K562 (cell line): ENCODE results near the gene GFOD1. TPM values are rescaled to one million over a fixed set of nuclear protein-coding genes. Genes with fewer than 3 reads are reported as not detected.
A peak's percentile ranks its signal among the peaks of the same experiment; 100 is the strongest.

Experiments used
- ATAC-seq: fragments of 200-7000 bp; cut with Tn5 transposase; 3 replicates; pipeline ENCODE4 v1.9.1; 2020; ENCODE audit warnings: moderate library complexity
- BruUV-seq: library from RNA; stranded (reverse); fragments of 400-500 nt; replicated peaks from 2 replicates; lab custom pipeline; 2021; lab: Mats Ljungman, UMichigan
- CTCF ChIA-PET: fragments of 300-600 bp; formaldehyde crosslinking; extraction: SDS; loops from one replicate; lab custom pipeline; 2021; ENCODE audit warnings: low intra/inter-chr PET ratio; lab: Yijun Ruan, JAX
- POLR2A ChIA-PET: fragments of 300-600, 350-650 bp; sonication (Branson Sonifier 250); formaldehyde crosslinking; extraction: SDS; loops from one replicate; lab custom pipeline; 2021; ENCODE audit warnings: antibody characterized with exemption, inconsistent platforms; lab: Yijun Ruan, JAX
- DNase-seq, 4 experiments: peaks; one replicate each; pipeline versions ENCODE4 v3.0.0 to v3.0.0-alpha.2; 2011 to 2018; ENCODE audit warnings: low spot score in 3 of 4, mixed read lengths in 3 of 4; ENCODE audit errors: extremely low read depth in 1 of 4
- FAIRE-seq: peaks from 2 replicates; lab custom pipeline; 2011; peaks lifted over from hg19 to GRCh38; lab: Jason Lieb, UNC
- H2AFZ ChIP-seq: 2 replicates; pipeline ENCODE4 v1.6.0; 2011; ENCODE audit warnings: low read depth, low read length, control low read depth, inconsistent platforms
- H3K27ac ChIP-seq: fragments of 200-600 bp; 3 replicates; pipeline ENCODE4 v1.8.0; 2011; ENCODE audit warnings: low read depth, mild to moderate bottlenecking, control low read depth, inconsistent platforms, low read length, moderate library complexity, mixed read lengths; ENCODE audit errors: extremely low read depth
- H3K27me3 ChIP-seq, 2 experiments: fragments of 300-600 bp in 1 of 2; 2 replicates in 1 of 2; 3 replicates in 1 of 2; pipeline versions ENCODE4 v1.6.0 to v1.8.0; 2011; ENCODE audit warnings: inconsistent platforms in 2 of 2, low read length in 2 of 2, mild to moderate bottlenecking in 1 of 2, mixed read lengths in 1 of 2, moderate library complexity in 1 of 2; ENCODE audit not compliant: control insufficient read depth in 2 of 2, insufficient read depth in 2 of 2
- H3K36me3 ChIP-seq: fragments of 300-600 bp; 3 replicates; pipeline ENCODE4 v1.8.0; 2011; ENCODE audit warnings: mild to moderate bottlenecking, low read length, inconsistent platforms; ENCODE audit not compliant: control insufficient read depth, insufficient read depth
- H3K4me1 ChIP-seq, 2 experiments: fragments of 200-600 bp in 1 of 2; replicated peaks in 1 of 2; 2 replicates in 1 of 2; 3 replicates in 1 of 2; pipeline versions ENCODE4 v1.5.1 to v1.8.0; 2011; ENCODE audit warnings: inconsistent platforms in 2 of 2, low read length in 2 of 2, mild to moderate bottlenecking in 1 of 2, mixed read lengths in 1 of 2, moderate library complexity in 1 of 2; ENCODE audit not compliant: control insufficient read depth in 2 of 2, insufficient read depth in 2 of 2
- H3K4me2 ChIP-seq: 2 replicates; pipeline ENCODE4 v1.6.1; 2011; ENCODE audit warnings: low read length, control low read depth, inconsistent platforms, mixed read lengths; ENCODE audit not compliant: insufficient read depth
- H3K4me3 ChIP-seq: fragments of 200-600 bp; sonication (generic), shearing (Covaris generic); 2 replicates; pipeline ENCODE4 v1.5.1; 2016; ENCODE audit warnings: control low read depth, inconsistent platforms
- H3K79me2 ChIP-seq: fragments of 200-600 bp; 3 replicates; pipeline ENCODE4 v1.8.0; 2011; ENCODE audit warnings: low read length, inconsistent platforms; ENCODE audit not compliant: control insufficient read depth, insufficient read depth
- H3K9ac ChIP-seq, 2 experiments: 2 replicates each; pipeline versions ENCODE4 v1.6.0 to v1.6.1; 2011; ENCODE audit warnings: low read depth in 2 of 2, low read length in 2 of 2, control low read depth in 1 of 2, inconsistent platforms in 1 of 2, mild to moderate bottlenecking in 1 of 2, mixed read lengths in 1 of 2; ENCODE audit not compliant: insufficient read depth in 1 of 2
- H3K9me1 ChIP-seq: one replicate; pipeline ENCODE4 v1.6.0; 2011; ENCODE audit warnings: inconsistent platforms, mild to moderate bottlenecking, low read length, moderate library complexity; ENCODE audit not compliant: control insufficient read depth, insufficient read depth
- H3K9me3 ChIP-seq: replicated peaks from 2 replicates; pipeline ENCODE4 v1.5.1; 2011; ENCODE audit warnings: low read depth, low read length, inconsistent platforms; ENCODE audit not compliant: control insufficient read depth, insufficient read depth
- H4K20me1 ChIP-seq: replicated peaks from 2 replicates; pipeline ENCODE4 v1.6.1; 2011; ENCODE audit warnings: low read length, inconsistent platforms, mixed read lengths; ENCODE audit not compliant: control insufficient read depth, insufficient read depth
- CEBPG ChIP-seq, 3 experiments: fragments of 200-800 bp in 1 of 3; sonication (Bioruptor generic) in 1 of 3; sonication (generic) in 1 of 3; formaldehyde crosslinking in 1 of 3; IDR thresholded peaks in 2 of 3; conservative IDR thresholded peaks in 1 of 3; 2 replicates each; pipeline versions ENCODE4 v1.6.1 to v1.8.0; 2016 to 2022; ENCODE audit warnings: missing compliant biosample characterization in 2 of 3, missing genetic modification characterization in 2 of 3, mild to moderate bottlenecking in 1 of 3, missing genetic modification reagents in 1 of 3
- GABPA ChIP-seq: fragments of 200-800 bp; sonication (Bioruptor generic); conservative IDR thresholded peaks from 2 replicates; pipeline ENCODE4 v1.6.1; 2016; ENCODE audit warnings: low read depth, missing genetic modification characterization, missing compliant biosample characterization
- GABPB1 ChIP-seq: sonication (generic); formaldehyde crosslinking; IDR thresholded peaks from 2 replicates; pipeline ENCODE4 v1.8.0; 2022; ENCODE audit warnings: mild to moderate bottlenecking, missing genetic modification reagents
- PRMT5 ChIP-seq: sonication (generic); formaldehyde crosslinking; IDR thresholded peaks from 2 replicates; pipeline ENCODE4 v1.5.0; 2020; ENCODE audit warnings: missing genetic modification reagents
- RBBP5 ChIP-seq: fragments of 200-600 bp; sonication (generic); IDR thresholded peaks from 2 replicates; pipeline ENCODE4 v1.6.1; 2012; ENCODE audit warnings: borderline replicate concordance, mild to moderate bottlenecking, low read length, control low read depth, inconsistent platforms; ENCODE audit not compliant: insufficient read depth, poor library complexity, severe bottlenecking
- STAT6 ChIP-seq: sonication (generic); formaldehyde crosslinking; IDR thresholded peaks from 2 replicates; pipeline ENCODE4 v1.8.1; 2023; ENCODE audit warnings: mild to moderate bottlenecking, missing genetic modification reagents
- TAF15 ChIP-seq: fragments of 200-400 bp; formaldehyde crosslinking; IDR thresholded peaks from 2 replicates; pipeline ENCODE4 v1.6.1; 2017; ENCODE audit warnings: mild to moderate bottlenecking, low read depth, low read length, moderate library complexity
- TCF15 ChIP-seq: fragments of 250-450 bp; sonication (Bioruptor Pico); IDR thresholded peaks from 2 replicates; pipeline ENCODE4 v1.8.0; 2022; ENCODE audit warnings: moderate library complexity, mild to moderate bottlenecking, inconsistent platforms
- ZBTB2 ChIP-seq: fragments of 450-650 bp; IDR thresholded peaks from 2 replicates; pipeline ENCODE4 v1.6.1; 2016; ENCODE audit warnings: antibody characterized with exemption
- ZEB2 ChIP-seq: fragments of 450-650 bp; IDR thresholded peaks from 2 replicates; pipeline ENCODE4 v1.6.1; 2016
- ZNF143 ChIP-seq: sonication (generic); formaldehyde crosslinking; IDR thresholded peaks from 2 replicates; pipeline ENCODE4 v1.9.0; 2022; ENCODE audit warnings: mild to moderate bottlenecking, missing genetic modification reagents
- ZNF263 ChIP-seq: sonication (generic); formaldehyde crosslinking; IDR thresholded peaks from 2 replicates; pipeline ENCODE4 v1.8.0; 2022; ENCODE audit warnings: mild to moderate bottlenecking, missing genetic modification reagents, borderline replicate concordance
- WGBS: fragments of 100-300 bp; shearing (Covaris generic); methylation state at CpG from one replicate; pipeline ENCODE4 v1.1.6; 2016; ENCODE audit warnings: low coverage, mixed read lengths; ENCODE audit not compliant: insufficient coverage; ENCODE audit errors: missing lambda C conversion rate; 5-methylcytosine and 5-hydroxymethylcytosine counted together
- in situ Hi-C: fragments of 300-500 bp; cut with MboI; formaldehyde crosslinking; loops from 4 replicates; pipeline ENCODE4 v1.15.0; 2018; ENCODE audit warnings: inconsistent platforms, mixed read lengths
- intact Hi-C: fragments of 100-400 bp; cut with micrococcal nuclease; formaldehyde crosslinking; loops from 2 replicates; pipeline ENCODE4 v1.14.2; 2022
- polyA plus RNA-seq, 8 experiments: library from polyadenylated mRNA; depleted of rRNA in 4 of 8; stranded (reverse) in 5 of 8; unstranded in 3 of 8; fragments of >200 nt; fragmentation: Nextera tagmentation in 2 of 8; fragmentation: Illumina TruSeq in 1 of 8; extraction: Ambion mirVana in 2 of 8; extraction: Trizol in 1 of 8; gene quantifications; 2 replicates each; pipeline versions ENCODE4 v1.2.1 to v1.2.3, GENCODE V29; 2011 to 2014; ENCODE audit warnings: inconsistent platforms in 1 of 8, missing spikeins in 1 of 8
- total RNA-seq, 7 experiments: library from RNA; depleted of rRNA in 6 of 7; stranded (reverse); fragments of >200 nt in 6 of 7; fragmentation: Illumina TruSeq in 2 of 7; extraction: Trizol in 2 of 7; gene quantifications; 2 replicates each; pipeline versions ENCODE4 v1.2.1 to v1.2.3, GENCODE V29; 2011 to 2021; ENCODE audit warnings: low replicate concordance in 1 of 7

The GFOD1 gene
- total and polyA plus RNA-seq, 9 of the 15 experiments (the other 6 are each of a cell fraction or from before 2014, with no cell fraction given): 3.8 to 12.0 (median 8.2) TPM

- TF ChIP-seq STAT6 (CRISPR knock-in tag) (no peak), TCF15 (CRISPR knock-in tag) (no peak), CEBPG (CRISPR knock-in tag; IDR thresholded peaks at IDR 0.05) (peak; percentile 45), CEBPG (tag; conservative IDR thresholded peaks at IDR 0.05 in 1 of 2, IDR thresholded peaks at IDR 0.05 in 1 of 2) (peak; percentile 62 to 86)
Observed at GRCh38 chr6:13453153-13453552, 34.2 kb downstream of the GFOD1 start (continued).

- POLR2A ChIA-PET: interaction anchor here (0.8 to 1.9 kb wide), 2 partner anchors 35 to 476 kb away, joined by 3 to 5 read pairs; partner anchors contain the start of gene GFOD1
- 77% methylated on average over 11 of the region's 11 CpGs for WGBS
- CTCF ChIA-PET: no interaction called here
- peak; percentile 46 for FAIRE-seq
- H3K36me3 ChIP-seq: no peaks in the 10 kb centered on the region; the same call in 2 of the 3 replicates
- H4K20me1 ChIP-seq: peaks cover 4% of the 10 kb centered on the region
- no peak overlapping the region for H3K4me3 ChIP-seq
- no peaks in the 10 kb centered on the region; a peak in 1 of 5 replicates for H3K27me3 ChIP-seq
- H3K79me2 ChIP-seq: no peaks in the 10 kb centered on the region
- H3K9me1 ChIP-seq: peaks cover 3% of the 10 kb centered on the region
- no peak for ATAC-seq
- in situ Hi-C loops: no loop called here
- H3K9ac ChIP-seq: no peak overlapping the region
- no TSS peak for BruUV-seq
- H3K9me3 ChIP-seq: no peaks in the 10 kb centered on the region
- H2AFZ ChIP-seq: no peak overlapping the region
- H3K27ac ChIP-seq: no peak overlapping the region
- no peak overlapping the region for H3K4me2 ChIP-seq
- no peak for DNase-seq
- intact Hi-C loops: loop anchor here (5.0 kb wide), 1 partner anchor 55 kb away; no protein-coding TSS in a partner anchor
- H3K4me1 ChIP-seq: peaks cover 6 to 11% of the 10 kb centered on the region in 2 experiments; a peak in 4 of 5 replicates
- TF ChIP-seq GABPB1 (no peak), ZBTB2 (no peak), PRMT5 (CRISPR knock-in tag) (no peak), ZEB2 (no peak), ZNF263 (no peak), TAF15 (no peak), GABPA (tag) (no peak), ZNF143 (CRISPR knock-in tag) (no peak), RBBP5 (no peak)
Observed at GRCh38 chr6:13452346-13453117, 34.9 kb downstream of the GFOD1 start.
